ENCODE measurements around the gene CTBP2.

DNA sequence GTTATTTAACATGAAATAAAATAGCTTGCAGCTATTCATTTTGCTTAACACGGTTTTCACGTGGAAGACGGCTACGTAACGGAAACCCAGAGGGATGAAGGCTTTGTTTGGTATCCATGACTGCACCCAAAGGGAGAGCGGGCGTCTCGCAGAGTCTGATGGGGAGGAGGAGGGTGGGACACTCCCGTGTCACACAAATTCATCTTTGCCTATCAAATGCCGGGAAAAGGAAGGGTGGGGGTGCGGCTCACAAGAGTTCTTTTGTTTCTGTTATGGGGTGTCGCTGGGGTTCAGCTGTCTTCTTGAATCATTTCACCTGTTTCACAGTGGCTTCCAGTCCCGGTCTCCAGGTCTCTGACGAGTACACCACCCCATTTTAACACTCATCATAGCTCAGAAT, 110.0 kb downstream of the CTBP2 start:
- TF ChIP-seq, protein P1, sequence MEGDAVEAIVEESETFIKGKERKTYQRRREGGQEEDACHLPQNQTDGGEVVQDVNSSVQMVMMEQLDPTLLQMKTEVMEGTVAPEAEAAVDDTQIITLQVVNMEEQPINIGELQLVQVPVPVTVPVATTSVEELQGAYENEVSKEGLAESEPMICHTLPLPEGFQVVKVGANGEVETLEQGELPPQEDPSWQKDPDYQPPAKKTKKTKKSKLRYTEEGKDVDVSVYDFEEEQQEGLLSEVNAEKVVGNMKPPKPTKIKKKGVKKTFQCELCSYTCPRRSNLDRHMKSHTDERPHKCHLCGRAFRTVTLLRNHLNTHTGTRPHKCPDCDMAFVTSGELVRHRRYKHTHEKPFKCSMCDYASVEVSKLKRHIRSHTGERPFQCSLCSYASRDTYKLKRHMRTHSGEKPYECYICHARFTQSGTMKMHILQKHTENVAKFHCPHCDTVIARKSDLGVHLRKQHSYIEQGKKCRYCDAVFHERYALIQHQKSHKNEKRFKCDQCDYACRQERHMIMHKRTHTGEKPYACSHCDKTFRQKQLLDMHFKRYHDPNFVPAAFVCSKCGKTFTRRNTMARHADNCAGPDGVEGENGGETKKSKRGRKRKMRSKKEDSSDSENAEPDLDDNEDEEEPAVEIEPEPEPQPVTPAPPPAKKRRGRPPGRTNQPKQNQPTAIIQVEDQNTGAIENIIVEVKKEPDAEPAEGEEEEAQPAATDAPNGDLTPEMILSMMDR (IDR thresholded peaks at IDR 0.05) = no peak
- no peak for TF ChIP-seq POLR2AphosphoS5 (IDR thresholded peaks at IDR 0.05)
